Lung (tissue), 12 donors: ENCODE results near the gene IMMT. TPM values are rescaled to one million over a fixed set of nuclear protein-coding genes. Genes with fewer than 3 reads are reported as not detected.

Source experiments
- ATAC-seq: fragments of 200-7000 bp; cut with Tn5 transposase; one replicate; pipeline ENCODE4 v1.9.1; 2020; ENCODE audit warnings: moderate number of reproducible peaks; ENCODE audit not compliant: insufficient read depth, low FRiP score
- DNase-seq, 3 donors: peaks; one replicate each; pipeline ENCODE4 v3.0.0-alpha.2; 2013 to 2017
- H3K27ac ChIP-seq, 2 donors: one replicate each; pipeline ENCODE4 v1.5.1; 2013; ENCODE audit warnings: mild to moderate bottlenecking in 2 of 2, moderate library complexity in 2 of 2, control low read depth in 1 of 2, inconsistent platforms in 1 of 2, low read depth in 1 of 2, low read length in 1 of 2
- H3K27me3 ChIP-seq, 3 donors: one replicate each; pipeline ENCODE4 v1.5.1; 2013; ENCODE audit warnings: low read length in 2 of 3; ENCODE audit not compliant: control insufficient read depth in 3 of 3, insufficient read depth in 3 of 3
- H3K36me3 ChIP-seq, 4 donors: one replicate each; pipeline ENCODE4 v1.5.1; 2013; ENCODE audit warnings: low read length in 4 of 4, mild to moderate bottlenecking in 1 of 4, moderate library complexity in 1 of 4; ENCODE audit not compliant: control insufficient read depth in 4 of 4, insufficient read depth in 4 of 4
- H3K4me1 ChIP-seq, 5 donors: one replicate each; pipeline ENCODE4 v1.5.1; 2013; ENCODE audit warnings: low read length in 5 of 5, mild to moderate bottlenecking in 2 of 5, moderate library complexity in 1 of 5; ENCODE audit not compliant: control insufficient read depth in 5 of 5, insufficient read depth in 5 of 5
- H3K4me3 ChIP-seq: one replicate; pipeline ENCODE4 v1.5.1; 2013; ENCODE audit warnings: mild to moderate bottlenecking, control low read depth, moderate library complexity
- H3K9ac ChIP-seq, 2 donors: one replicate each; pipeline ENCODE4 v1.5.1; 2013; ENCODE audit warnings: low read length in 2 of 2, control low read depth in 1 of 2; ENCODE audit not compliant: insufficient read depth in 1 of 2
- H3K9me3 ChIP-seq, 4 donors: one replicate each; pipeline ENCODE4 v1.5.1; 2013; ENCODE audit warnings: low read length in 3 of 4, mild to moderate bottlenecking in 1 of 4, moderate library complexity in 1 of 4; ENCODE audit not compliant: control insufficient read depth in 4 of 4, insufficient read depth in 3 of 4
- CTCF ChIP-seq: IDR thresholded peaks from 2 replicates; pipeline ENCODE4 v1.5.1; 2012; ENCODE audit warnings: mild to moderate bottlenecking; ENCODE audit errors: control extremely low read depth, extremely low read depth
- WGBS, 2 donors: extraction: QIAGEN DNeasy Blood & Tissue Kit; methylation state at CpG; one replicate each; pipeline ENCODE4 v1.1.7; 2013; 5-methylcytosine and 5-hydroxymethylcytosine counted together
- polyA plus RNA-seq, 2 donors: library from polyadenylated mRNA; stranded (reverse); fragments of 200-250 nt; gene quantifications; one replicate each; pipeline ENCODE4 v1.2.1, GENCODE V29; 2013
- total RNA-seq, 2 donors: library from RNA; depleted of rRNA in 1 of 2; stranded (reverse); fragments of >200 nt in 1 of 2; gene quantifications; one replicate each; pipeline ENCODE4 v1.2.1, GENCODE V29; 2014 to 2021
- donor health status: control.
- donor health status: control.
- donor health status: Bipolar disorder and iron deficiency.
- donor health status: healthy.
- donor health status: DM: yes; HTN: yes; CAD: no.

The IMMT gene
- total and polyA plus RNA-seq, 4 donors, result 22.8 to 63.4 (median 48.2) TPM

- TF ChIP-seq CTCF, result no peak
- Histone ChIP-seq H3K4me3 (no peak overlapping the region), H3K9me3 (no peaks in the 10 kb centered on the region), H3K27me3 (no peaks in the 10 kb centered on the region), H3K36me3 (peaks cover 4 to 30% (median 22%) of the 10 kb centered on the region in 4 donors), H3K27ac (peak overlapping the region in 1 of 2 donors; percentile 13), H3K4me1 (peaks cover 0 to 18% (median 0%) of the 10 kb centered on the region in 5 donors), H3K9ac (no peak overlapping the region)
- ATAC-seq (no peak), DNase-seq (peak in 2 of 3 donors; percentile 43 to 57)
- 86 to 94% methylated on average over 2 of the region's 2 CpGs for WGBS, 2 donors
Observed at GRCh38 chr2:86214503-86214832, 19.2 kb upstream of the IMMT start.

DNA sequence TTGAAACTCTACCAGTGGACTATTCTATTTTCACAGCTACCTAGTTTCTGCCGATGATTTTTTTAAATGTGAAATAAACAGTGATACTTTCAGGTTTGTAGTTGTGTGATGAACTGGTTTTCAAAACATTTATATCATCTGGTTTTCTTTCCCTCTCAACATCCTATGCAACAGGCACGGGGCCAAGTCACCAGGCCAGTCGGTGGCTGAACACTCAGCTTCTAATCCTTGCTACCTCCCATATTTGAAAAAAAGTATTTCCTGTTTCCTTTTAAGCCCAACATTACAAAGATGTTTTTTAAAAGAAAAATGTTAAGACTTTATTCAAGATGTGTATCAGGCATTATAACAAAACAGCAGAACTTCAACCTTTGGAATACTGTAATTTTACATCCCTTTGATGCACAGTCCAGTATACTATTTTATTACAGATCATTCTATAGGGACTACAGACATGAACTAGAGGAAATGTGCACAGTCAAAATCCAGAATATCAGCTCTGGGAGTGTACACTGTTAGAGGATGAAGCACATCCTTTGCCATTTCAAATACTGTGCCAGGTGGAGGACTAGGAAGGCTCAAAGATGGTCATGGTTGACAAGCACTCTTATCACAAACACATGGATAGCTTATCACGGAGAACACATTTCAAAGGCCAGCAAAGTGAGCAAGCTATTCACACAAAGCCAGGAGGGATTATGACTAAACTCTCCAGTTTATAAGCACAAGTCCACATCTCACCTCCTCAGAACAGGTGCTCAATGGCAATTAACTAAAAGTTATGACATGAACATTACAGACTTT, 18.6 kb upstream of the IMMT start:
- Histone ChIP-seq H3K9ac (no peak overlapping the region), H3K36me3 (peaks cover 4 to 35% (median 26%) of the 10 kb centered on the region in 4 donors), H3K4me3 (no peak overlapping the region), H3K27me3 (no peaks in the 10 kb centered on the region), H3K9me3 (no peaks in the 10 kb centered on the region), H3K4me1 (peaks cover 0 to 18% (median 0%) of the 10 kb centered on the region in 5 donors), H3K27ac (peak overlapping the region in 1 of 2 donors; percentile 41)
- ATAC-seq, result no peak
- WGBS, 2 donors, result 54 to 65% methylated on average over 4 of the region's 4 CpGs
- TF ChIP-seq CTCF, result no peak
- DNase-seq, result peak in 1 of 3 donors; percentile 22

DNA sequence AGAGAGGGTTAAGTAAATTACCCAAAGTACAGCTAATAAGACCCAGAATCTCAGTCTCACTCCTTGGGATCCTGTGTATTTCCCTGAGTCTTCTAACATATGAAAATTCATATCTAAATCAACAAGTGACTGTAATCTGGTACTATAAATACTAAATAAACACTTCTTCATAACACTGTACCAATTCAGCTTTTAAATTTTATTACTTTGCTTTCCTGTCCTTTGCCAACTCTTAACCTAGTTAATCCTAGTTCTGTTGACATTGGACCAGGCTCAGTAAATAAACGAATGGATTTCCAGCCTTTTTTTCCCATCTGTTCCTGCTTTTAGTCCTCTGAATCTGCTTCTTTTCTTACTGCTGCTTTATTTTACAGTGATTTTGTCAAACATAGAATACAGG, 17.8 kb upstream of the IMMT start:
- ATAC-seq (no peak), DNase-seq (no peak)
- no peaks in the 10 kb centered on the region for H3K9me3 ChIP-seq
- H3K4me1 ChIP-seq, result peaks cover 0 to 18% (median 0%) of the 10 kb centered on the region in 5 donors
- WGBS, 2 donors, result 58 to 83% methylated on average over 1 of the region's 1 CpG
- H3K9ac ChIP-seq, result no peak overlapping the region
- peaks cover 4 to 42% (median 29%) of the 10 kb centered on the region in 4 donors for H3K36me3 ChIP-seq
- no peak overlapping the region for H3K4me3 ChIP-seq
- H3K27ac ChIP-seq, result no peak overlapping the region
- no peak for TF ChIP-seq CTCF
- H3K27me3 ChIP-seq, result no peaks in the 10 kb centered on the region
